HFFc6 (cell line): ENCODE data around the gene EEF1E1. TPM values are rescaled to one million over a fixed set of nuclear protein-coding genes. Genes with fewer than 3 reads are reported as not detected.

Experiments used
- DNase-seq: peaks from one replicate; pipeline ENCODE4 v3.0.0-alpha.2; 2018
- H3K27ac Mint-ChIP-seq: 2 replicates; pipeline ENCODE4 v1.8.0; 2020; ENCODE audit warnings: mild to moderate bottlenecking, mixed read lengths
- H3K27me3 Mint-ChIP-seq: 2 replicates; pipeline ENCODE4 v1.8.0; 2021; ENCODE audit warnings: mild to moderate bottlenecking, moderate library complexity, mixed read lengths; ENCODE audit not compliant: insufficient read depth
- H3K36me3 Mint-ChIP-seq: 2 replicates; pipeline ENCODE4 v1.8.0; 2021; ENCODE audit warnings: low read depth, mixed read lengths
- H3K4me1 Mint-ChIP-seq: 2 replicates; pipeline ENCODE4 v1.8.0; 2020; ENCODE audit warnings: low read depth, mixed read lengths
- H3K4me3 Mint-ChIP-seq: 2 replicates; pipeline ENCODE4 v1.8.0; 2020; ENCODE audit warnings: mild to moderate bottlenecking, moderate library complexity, mixed read lengths
- H3K9me3 Mint-ChIP-seq: 2 replicates; pipeline ENCODE4 v1.8.0; 2020; ENCODE audit warnings: mild to moderate bottlenecking, mixed read lengths
- CTCF ChIP-seq: fragments of 200-600 bp; sonication (generic); IDR thresholded peaks from 2 replicates; pipeline ENCODE4 v1.5.0; 2021; ENCODE audit warnings: antibody characterized with exemption, mild to moderate bottlenecking
- total RNA-seq, 6 experiments: library from RNA; stranded (reverse); fragmentation: NEBNext Ultra II Directional; extraction: Animal tissue kit (Norgen Biotek cat#: 25700); gene quantifications; 2 replicates in 1 of 6; 3 replicates in 5 of 6; pipeline ENCODE4 v1.2.3, GENCODE V29; 2021

The EEF1E1 gene
- total RNA-seq, 6 experiments from 2014 or later: 36.7 to 43.0 (median 41.8) TPM

- Mint-ChIP-seq H3K4me3 (peak overlapping the region; percentile 71), H3K27ac (peak overlapping the region; percentile 87), H3K4me1 (peaks cover 78% of the 10 kb centered on the region), H3K27me3 (no peaks in the 10 kb centered on the region; the same call in 1 of the 2 replicates), H3K9me3 (peaks cover 7% of the 10 kb centered on the region), H3K36me3 (peaks cover 37% of the 10 kb centered on the region)
- DNase-seq: peak; percentile 96
- no peak for TF ChIP-seq CTCF
These were observed 19.1 kb downstream of the EEF1E1 start for GRCh38 chr6:8082954-8083858.

- no peak for DNase-seq
- Mint-ChIP-seq H3K4me1 (peaks cover 83% of the 10 kb centered on the region), H3K9me3 (peaks cover 1% of the 10 kb centered on the region), H3K36me3 (peaks cover 37% of the 10 kb centered on the region), H3K27me3 (no peaks in the 10 kb centered on the region; the same call in 1 of the 2 replicates), H3K4me3 (peak overlapping the region; percentile 70), H3K27ac (peak overlapping the region; percentile 87)
- no peak for TF ChIP-seq CTCF
These were observed 19.8 kb downstream of the EEF1E1 start for GRCh38 chr6:8082572-8082953.

- peaks cover 72% of the 10 kb centered on the region for H3K4me1 Mint-ChIP-seq
- H3K36me3 Mint-ChIP-seq: peaks cover 30% of the 10 kb centered on the region
- peak; percentile 25 for DNase-seq
- no peaks in the 10 kb centered on the region for H3K9me3 Mint-ChIP-seq
- H3K27me3 Mint-ChIP-seq: no peaks in the 10 kb centered on the region; the same call in 1 of the 2 replicates
- H3K27ac Mint-ChIP-seq: peak overlapping the region; percentile 50
- TF ChIP-seq CTCF: no peak
- H3K4me3 Mint-ChIP-seq: peak overlapping the region; percentile 25
These were observed 21.8 kb downstream of the EEF1E1 start for GRCh38 chr6:8080362-8081151.

- TF ChIP-seq CTCF: no peak
- no peak overlapping the region for H3K4me3 Mint-ChIP-seq
These were observed 23.2 kb downstream of the EEF1E1 start for GRCh38 chr6:8079126-8079525.

GRCh38 chr6:8077991-8078390 is 24.4 kb downstream of the EEF1E1 start:
- no peak for TF ChIP-seq CTCF
- H3K27me3 Mint-ChIP-seq: no peaks in the 10 kb centered on the region; the same call in 1 of the 2 replicates
- H3K4me3 Mint-ChIP-seq: no peak overlapping the region
- no peaks in the 10 kb centered on the region for H3K9me3 Mint-ChIP-seq
- peaks cover 52% of the 10 kb centered on the region for H3K4me1 Mint-ChIP-seq
- peaks cover 30% of the 10 kb centered on the region for H3K36me3 Mint-ChIP-seq
- H3K27ac Mint-ChIP-seq: no peak overlapping the region
- DNase-seq: no peak

More at GRCh38 chr6:8079126-8079525, 23.2 kb downstream of the EEF1E1 start:
- no peak overlapping the region for H3K27ac Mint-ChIP-seq
- peaks cover 63% of the 10 kb centered on the region for H3K4me1 Mint-ChIP-seq
- H3K36me3 Mint-ChIP-seq: peaks cover 30% of the 10 kb centered on the region
- no peak for DNase-seq
- H3K9me3 Mint-ChIP-seq: no peaks in the 10 kb centered on the region
- no peaks in the 10 kb centered on the region; the same call in 1 of the 2 replicates for H3K27me3 Mint-ChIP-seq
